ENCODE results near the gene PROSER2.

PROSER2 gene

GRCh38 chr10:11913079-11913641, 90.0 kb downstream of the PROSER2 start:
- DNase-seq: no peak

GRCh38 chr10:11918384-11918783, 95.2 kb downstream of the PROSER2 start:
- DNase-seq: no peak

GRCh38 chr10:11919271-11919670, 96.1 kb downstream of the PROSER2 start:
- no peak for DNase-seq

All from fibroblast of skin of right biceps (primary cell).